HepG2 (cell line): ENCODE measurements around the gene THEMIS.

Experiments used
- FUBP1 ChIP-seq: sonication (generic); formaldehyde crosslinking; IDR thresholded peaks from 2 replicates; pipeline ENCODE4 v1.5.1; 2020; ENCODE audit warnings: missing genetic modification reagents, mild to moderate bottlenecking, borderline replicate concordance
- MXD1 ChIP-seq: sonication (generic); formaldehyde crosslinking; IDR thresholded peaks from 2 replicates; pipeline ENCODE4 v1.4.0; 2020; ENCODE audit warnings: mild to moderate bottlenecking, missing genetic modification reagents
- ZBTB1 ChIP-seq: sonication (generic); formaldehyde crosslinking; IDR thresholded peaks from 2 replicates; pipeline ENCODE4 v1.4.0; 2020; ENCODE audit warnings: missing genetic modification reagents, borderline replicate concordance

DNA sequence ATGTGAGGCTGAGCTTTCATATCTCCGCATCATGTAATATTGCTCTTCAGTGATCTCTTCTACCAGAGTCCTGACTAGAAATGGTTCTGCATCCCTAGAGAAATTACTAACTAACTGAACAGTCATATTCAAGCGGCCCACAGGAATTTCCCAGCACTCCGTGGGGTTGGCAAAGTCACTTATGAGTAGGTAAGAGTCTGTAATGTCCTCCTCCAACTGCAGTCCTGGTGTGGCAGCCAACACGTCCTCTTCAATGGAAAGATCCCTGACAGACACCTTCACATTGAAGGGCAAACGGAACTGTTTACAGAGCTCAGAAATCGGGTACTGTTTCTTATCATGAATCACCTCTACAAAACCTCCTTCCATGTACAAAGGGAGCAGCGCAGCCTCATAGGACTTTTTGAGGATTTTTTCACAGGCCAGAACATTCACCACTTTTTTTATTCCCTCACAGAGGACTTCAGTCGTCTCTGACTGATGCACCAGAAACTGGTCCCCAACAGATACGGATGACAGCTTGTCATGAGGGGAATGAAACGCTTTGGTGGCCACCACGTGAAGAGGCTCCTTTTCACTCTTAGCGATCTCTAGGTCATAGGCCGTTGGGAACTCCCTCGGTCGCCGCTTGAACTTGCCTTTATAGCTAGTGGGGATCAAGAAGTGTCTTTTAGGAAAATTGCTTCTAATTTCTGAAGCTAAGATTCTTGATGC is 87.7 kb downstream of the THEMIS start:
- TF ChIP-seq MXD1 (CRISPR knock-in tag): no peak
- TF ChIP-seq ZBTB1 (CRISPR knock-in tag): no peak
- TF ChIP-seq FUBP1: no peak
